CD4-positive, alpha-beta T cell treated with Interferon alpha-2 for 1 hour (primary cell): ENCODE measurements around the gene ALG10B.
"Not testable (repeated sequence)": the region's sequence is repeated elsewhere in the genome, so short reads cannot be mapped to it uniquely, and the experiment has no call there.

Experiments used
- DNase-seq, 2 donors: peaks; one replicate each; pipeline ENCODE4 v3.0.0-alpha.2; 2020 to 2022

The ALG10B gene

GRCh38 chr12:38316391-38317129 is at the start of gene ALG10B:
ALG10B (plus strand) TSS chr12:38316774; CDS start chr12:38316894, 120 bp downstream.
- peak; percentile 93 to 96 for DNase-seq

GRCh38 chr12:38268612-38269011 is 48.0 kb upstream of the ALG10B start:
- DNase-seq: no peak

GRCh38 chr12:38269897-38270296 is 46.7 kb upstream of the ALG10B start:
- DNase-seq: no peak

GRCh38 chr12:38279756-38280155 is 36.8 kb upstream of the ALG10B start:
- DNase-seq: no peak

- no peak for DNase-seq
Measured at GRCh38 chr12:38282886-38283285, 33.7 kb upstream of the ALG10B start.

- no peak for DNase-seq
Measured at GRCh38 chr12:38289396-38289795, 27.2 kb upstream of the ALG10B start.

GRCh38 chr12:38291160-38291559 is 25.4 kb upstream of the ALG10B start:
- DNase-seq: no peak

GRCh38 chr12:38302972-38303371 is 13.6 kb upstream of the ALG10B start:
- not testable (repeated sequence) for DNase-seq

GRCh38 chr12:38321966-38322365 is 5.4 kb downstream of the ALG10B start:
- DNase-seq: not testable (repeated sequence)

- DNase-seq: no peak
Measured at GRCh38 chr12:38324912-38325311, 8.3 kb downstream of the ALG10B start.

GRCh38 chr12:38327356-38327755 is 10.8 kb downstream of the ALG10B start:
- no peak for DNase-seq

GRCh38 chr12:38328306-38328895 is 11.8 kb downstream of the ALG10B start:
- DNase-seq: peak in 1 of 2 donors; percentile 57

GRCh38 chr12:38330414-38330813 is 13.8 kb downstream of the ALG10B start:
- not testable (repeated sequence) for DNase-seq

GRCh38 chr12:38332814-38333213 is 16.2 kb downstream of the ALG10B start:
- no peak for DNase-seq

GRCh38 chr12:38342444-38342843 is 25.9 kb downstream of the ALG10B start:
- no peak for DNase-seq

GRCh38 chr12:38343256-38343655 is 26.7 kb downstream of the ALG10B start:
- not testable (repeated sequence) for DNase-seq

GRCh38 chr12:38343916-38344315 is 27.3 kb downstream of the ALG10B start:
- not testable (repeated sequence) for DNase-seq

- peak in 1 of 2 donors; percentile 0 for DNase-seq
Measured at GRCh38 chr12:38350342-38351174, 34.0 kb downstream of the ALG10B start.

GRCh38 chr12:38351175-38351508 is 34.6 kb downstream of the ALG10B start:
- DNase-seq: not testable (repeated sequence)

GRCh38 chr12:38367506-38367905 is 50.9 kb downstream of the ALG10B start:
- DNase-seq: no peak

GRCh38 chr12:38370311-38370710 is 53.7 kb downstream of the ALG10B start:
- no peak for DNase-seq

GRCh38 chr12:38373784-38374183 is 57.2 kb downstream of the ALG10B start:
- no peak for DNase-seq

- no peak for DNase-seq
Measured at GRCh38 chr12:38374751-38375150, 58.2 kb downstream of the ALG10B start.
